GM12872 (cell line): Measurements from ENCODE around the gene PRDX1.

Experiments used
- TF ChIP-seq, protein P1 (sequence below): IDR thresholded peaks from 3 replicates; pipeline ENCODE4 v1.5.1; 2011; ENCODE audit warnings: low read depth, mild to moderate bottlenecking, low read length, moderate library complexity; ENCODE audit not compliant: insufficient read depth

The PRDX1 gene

DNA sequence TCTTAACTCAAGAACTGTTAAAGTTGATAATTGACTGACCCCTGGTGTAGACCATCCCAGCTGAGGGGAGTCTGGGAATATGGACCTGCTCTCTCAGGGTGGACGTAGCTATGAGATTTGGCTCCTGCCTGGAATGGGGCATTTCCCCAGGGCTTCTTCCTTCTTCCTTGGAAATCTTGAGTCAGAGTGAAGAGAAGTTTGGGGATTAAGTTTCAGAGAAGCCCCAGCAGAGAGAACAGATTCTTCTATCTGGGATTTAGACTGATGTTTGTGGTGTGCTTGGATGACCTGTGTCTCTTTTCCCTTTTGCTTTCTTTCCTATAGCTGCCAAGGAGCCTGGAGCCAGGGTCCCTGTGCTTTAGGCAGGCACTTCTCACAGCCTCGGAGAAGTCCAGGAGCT, 42.2 kb upstream of the PRDX1 start:
- TF ChIP-seq, protein P1, sequence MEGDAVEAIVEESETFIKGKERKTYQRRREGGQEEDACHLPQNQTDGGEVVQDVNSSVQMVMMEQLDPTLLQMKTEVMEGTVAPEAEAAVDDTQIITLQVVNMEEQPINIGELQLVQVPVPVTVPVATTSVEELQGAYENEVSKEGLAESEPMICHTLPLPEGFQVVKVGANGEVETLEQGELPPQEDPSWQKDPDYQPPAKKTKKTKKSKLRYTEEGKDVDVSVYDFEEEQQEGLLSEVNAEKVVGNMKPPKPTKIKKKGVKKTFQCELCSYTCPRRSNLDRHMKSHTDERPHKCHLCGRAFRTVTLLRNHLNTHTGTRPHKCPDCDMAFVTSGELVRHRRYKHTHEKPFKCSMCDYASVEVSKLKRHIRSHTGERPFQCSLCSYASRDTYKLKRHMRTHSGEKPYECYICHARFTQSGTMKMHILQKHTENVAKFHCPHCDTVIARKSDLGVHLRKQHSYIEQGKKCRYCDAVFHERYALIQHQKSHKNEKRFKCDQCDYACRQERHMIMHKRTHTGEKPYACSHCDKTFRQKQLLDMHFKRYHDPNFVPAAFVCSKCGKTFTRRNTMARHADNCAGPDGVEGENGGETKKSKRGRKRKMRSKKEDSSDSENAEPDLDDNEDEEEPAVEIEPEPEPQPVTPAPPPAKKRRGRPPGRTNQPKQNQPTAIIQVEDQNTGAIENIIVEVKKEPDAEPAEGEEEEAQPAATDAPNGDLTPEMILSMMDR: no peak

DNA sequence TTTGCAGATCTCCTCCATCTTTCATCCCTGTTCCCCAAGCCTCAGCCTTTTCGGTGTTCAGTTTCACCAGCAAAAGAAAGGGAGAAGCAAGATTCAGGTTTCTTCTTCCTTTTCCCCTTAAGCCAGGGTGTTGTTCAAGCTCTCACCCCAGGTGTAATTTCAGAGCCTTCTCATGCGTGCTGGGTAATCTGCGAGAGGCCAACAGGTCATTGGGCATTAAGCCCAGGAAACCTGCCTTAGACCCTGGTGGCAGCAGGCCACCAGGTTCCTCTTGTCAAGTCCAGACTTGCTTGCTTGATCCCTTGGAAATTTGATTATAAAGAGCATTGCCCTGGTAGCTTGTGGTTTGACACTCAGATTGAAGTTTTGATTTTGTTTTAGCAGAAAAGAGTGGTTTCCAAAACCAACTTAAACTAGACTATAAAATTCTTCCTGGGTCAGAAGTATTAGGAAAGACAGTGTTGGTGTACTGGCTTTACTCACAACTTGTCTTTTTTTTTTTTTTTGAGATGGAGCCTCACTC, 35.8 kb upstream of the PRDX1 start:
- TF ChIP-seq, protein P1: no peak

DNA sequence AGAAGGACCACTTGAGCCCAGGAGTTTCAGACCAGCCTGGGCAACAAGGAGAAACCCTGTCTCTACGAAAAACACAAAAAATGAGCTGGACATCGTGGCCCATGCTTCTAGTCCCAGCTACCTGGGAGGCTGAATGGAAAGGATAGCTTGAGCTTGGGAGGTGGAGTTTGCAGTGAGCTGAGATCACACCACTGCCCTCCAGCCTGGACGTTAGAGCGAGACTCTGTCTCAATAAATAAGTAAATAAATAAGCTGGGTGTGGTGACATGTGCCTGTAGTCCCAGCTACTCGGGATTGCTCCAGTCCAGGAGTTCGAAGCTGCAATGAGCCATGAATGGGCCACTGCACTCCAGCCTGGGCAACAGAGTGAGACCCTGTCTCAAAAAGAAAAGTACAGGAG, 32.5 kb upstream of the PRDX1 start:
- TF ChIP-seq, protein P1: no peak

DNA sequence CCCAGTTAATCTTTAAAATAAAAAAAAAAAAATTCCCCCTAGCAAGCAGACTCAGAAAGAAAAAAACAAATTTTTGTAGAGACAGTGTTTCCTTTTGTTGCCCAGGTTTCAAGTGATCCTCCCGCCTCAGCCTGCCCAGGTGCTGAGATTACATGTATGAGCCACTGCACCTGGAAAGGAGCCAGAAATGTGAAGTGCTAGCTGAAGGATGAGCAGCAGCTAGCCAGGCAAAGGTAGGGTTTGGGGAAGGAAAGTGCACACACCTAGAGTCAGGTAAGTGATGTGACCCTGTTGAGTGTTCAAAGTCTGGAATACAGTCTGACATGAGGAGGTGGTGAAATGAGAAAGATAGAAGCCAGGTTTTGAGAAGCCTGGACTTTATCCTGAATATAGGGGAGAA, 30.6 kb upstream of the PRDX1 start:
- TF ChIP-seq, protein P1: no peak

DNA sequence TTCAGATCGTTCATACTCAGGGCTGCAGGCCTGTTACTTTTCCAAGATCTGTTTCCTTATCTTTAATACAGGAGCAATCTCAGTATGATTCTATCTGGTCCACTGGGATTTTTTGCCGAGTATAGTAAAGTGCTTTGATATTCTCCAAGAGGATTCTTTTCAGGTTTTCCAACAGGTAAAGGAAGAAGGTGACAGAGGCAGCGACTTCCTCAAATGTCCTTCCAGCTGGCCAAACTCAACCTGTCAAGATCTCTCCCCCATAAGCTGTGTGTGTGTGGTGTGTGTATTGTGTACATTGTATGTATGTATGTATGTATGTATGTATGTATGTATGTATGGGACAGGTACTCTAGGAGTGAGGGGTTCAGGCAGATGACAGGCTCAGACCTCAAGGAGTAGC, 30.0 kb upstream of the PRDX1 start:
- TF ChIP-seq, protein P1: no peak

DNA sequence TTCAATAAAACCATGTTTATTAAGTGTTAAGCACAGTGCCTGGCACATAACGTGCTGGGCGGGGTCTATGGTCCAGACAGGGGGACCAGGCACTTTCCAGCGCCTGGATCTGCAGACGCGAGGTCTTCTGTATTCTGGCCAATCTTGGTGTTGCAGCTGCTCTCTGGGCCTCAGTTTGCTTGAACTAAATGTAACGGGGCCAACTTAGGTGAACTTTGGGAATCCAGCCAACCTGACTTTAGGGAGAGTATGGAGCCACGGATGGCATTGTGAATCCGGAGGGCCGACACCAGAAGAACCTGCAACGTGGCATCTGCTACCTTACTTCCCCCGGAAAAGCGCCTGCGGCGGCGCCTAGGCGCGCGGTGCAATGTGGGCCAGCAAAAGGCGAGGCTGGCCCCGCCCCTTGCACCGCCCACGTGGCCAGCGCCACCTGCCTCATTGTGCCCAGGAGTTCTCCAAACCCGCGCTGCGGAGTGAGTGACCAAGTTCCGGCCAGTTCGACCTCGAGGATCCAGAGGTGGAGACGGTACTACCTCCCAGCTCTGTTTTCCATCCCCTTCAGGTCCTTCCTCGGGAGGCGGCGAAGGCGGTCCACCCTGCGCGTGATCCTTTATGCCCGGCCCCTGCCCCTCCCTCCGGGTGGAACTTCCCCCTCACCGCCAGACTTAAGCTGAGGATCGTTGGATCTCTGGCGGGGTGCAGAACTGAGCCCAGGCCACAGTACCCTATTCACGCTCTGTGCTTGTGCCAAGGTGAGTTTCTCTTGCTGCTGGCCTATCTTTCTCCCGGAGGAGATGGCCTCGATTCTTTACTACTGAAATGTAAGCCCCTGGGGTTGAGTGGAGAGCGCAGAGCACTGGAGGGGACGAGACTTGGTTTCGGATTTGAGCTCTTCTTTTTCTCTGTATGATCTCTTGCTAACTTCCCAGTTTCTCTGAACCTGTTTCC, 29.0 kb upstream of the PRDX1 start, which contains the start of gene AKR1A1:
Gene AKR1A1 (plus strand): TSS at position 426 of the 951 bp plus-strand sequence. CDS start 10,969 bp downstream, outside the sequence.
- TF ChIP-seq, protein P1: no peak

DNA sequence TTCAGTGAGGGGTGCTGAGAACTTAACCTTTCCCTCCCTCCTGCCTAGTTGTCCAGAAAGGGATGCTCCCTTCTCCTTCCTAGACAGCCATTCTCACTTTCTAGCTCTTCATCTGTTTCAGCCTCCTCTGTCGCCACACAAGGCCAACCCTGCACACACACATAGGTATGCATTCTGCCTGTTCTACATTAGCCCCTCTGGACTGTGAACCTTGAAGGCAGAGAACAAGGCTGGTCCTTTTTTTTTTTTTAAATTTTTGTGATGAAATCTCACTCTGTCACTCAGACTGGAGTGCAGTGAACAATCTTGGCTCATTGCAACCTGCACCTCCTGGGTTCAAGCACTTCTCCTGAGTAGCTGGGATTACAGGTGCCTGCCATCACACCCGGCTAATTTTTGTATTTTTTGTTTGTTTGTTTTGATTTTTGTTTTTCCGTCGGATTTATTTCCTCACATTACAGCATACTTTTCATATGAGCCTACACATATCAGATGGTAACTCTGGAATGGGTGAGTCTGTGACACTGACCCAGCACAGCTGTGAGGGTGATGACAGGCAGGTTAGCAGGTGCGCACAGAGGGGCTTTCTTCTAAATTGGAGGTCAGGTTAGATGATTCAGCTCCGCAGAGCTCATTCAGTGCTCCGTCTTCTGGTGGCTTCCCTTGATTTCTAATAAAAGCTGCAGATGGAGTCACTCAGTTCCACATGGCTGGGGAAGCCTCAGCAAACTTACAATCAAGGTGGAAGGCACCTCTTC, 24.0 kb upstream of the PRDX1 start:
- TF ChIP-seq, protein P1: no peak
